SIG-M5 treated with dmso at 0.1 percent for 504 hours (cell line): ENCODE data around the gene PCSK7.

Experiments
- DNase-seq: peaks from one replicate; lab custom pipeline; 2025; ENCODE audit not compliant: unreplicated experiment; lab: John Stamatoyannopoulos, UW

The PCSK7 gene

GRCh38 chr11:117199916-117200812 lies 31.7 kb downstream of the PCSK7 start:
- DNase-seq = no peak

DNA sequence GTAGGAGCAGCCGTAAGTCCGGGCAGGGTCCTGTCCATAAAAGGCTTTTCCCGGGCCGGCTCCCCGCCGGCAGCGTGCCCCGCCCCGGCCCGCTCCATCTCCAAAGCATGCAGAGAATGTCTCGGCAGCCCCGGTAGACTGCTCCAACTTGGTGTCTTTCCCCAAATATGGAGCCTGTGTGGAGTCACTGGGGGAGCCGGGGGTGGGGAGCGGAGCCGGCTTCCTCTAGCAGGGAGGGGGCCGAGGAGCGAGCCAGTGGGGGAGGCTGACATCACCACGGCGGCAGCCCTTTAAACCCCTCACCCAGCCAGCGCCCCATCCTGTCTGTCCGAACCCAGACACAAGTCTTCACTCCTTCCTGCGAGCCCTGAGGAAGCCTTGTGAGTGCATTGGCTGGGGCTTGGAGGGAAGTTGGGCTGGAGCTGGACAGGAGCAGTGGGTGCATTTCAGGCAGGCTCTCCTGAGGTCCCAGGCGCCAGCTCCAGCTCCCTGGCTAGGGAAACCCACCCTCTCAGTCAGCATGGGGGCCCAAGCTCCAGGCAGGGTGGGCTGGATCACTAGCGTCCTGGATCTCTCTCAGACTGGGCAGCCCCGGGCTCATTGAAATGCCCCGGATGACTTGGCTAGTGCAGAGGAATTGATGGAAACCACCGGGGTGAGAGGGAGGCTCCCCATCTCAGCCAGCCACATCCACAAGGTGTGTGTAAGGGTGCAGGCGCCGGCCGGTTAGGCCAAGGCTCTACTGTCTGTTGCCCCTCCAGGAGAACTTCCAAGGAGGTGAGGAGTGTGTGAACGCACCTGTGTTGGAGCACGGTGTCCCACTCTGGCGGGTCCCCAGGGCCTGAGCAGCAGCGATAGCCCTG lies 32.6 kb downstream of the PCSK7 start, which contains the start of gene TAGLN:
TSS of gene TAGLN (plus strand) at position 318 of the 863 bp plus-strand sequence. CDS start 3,644 bp downstream, outside the sequence.
- no peak for DNase-seq

DNA sequence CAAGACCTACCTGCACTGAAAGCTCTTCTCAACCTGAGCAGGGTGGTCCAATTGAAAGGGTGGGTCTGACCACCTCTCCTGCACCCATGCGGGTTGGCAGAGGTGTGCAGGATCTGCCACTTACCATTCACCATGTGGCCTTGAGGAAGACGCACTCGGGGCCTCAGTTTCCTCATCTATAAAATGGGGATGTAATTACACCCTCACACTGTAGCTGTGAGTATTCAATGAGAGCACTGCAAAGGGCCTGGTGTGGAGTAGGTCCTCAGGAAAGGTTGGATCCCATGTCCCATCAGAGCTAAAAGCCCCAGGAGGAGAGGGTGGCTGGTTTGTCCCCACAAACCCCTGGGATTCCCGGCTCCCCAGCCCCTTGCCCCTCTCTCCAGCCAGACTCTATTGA lies 33.3 kb downstream of the PCSK7 start:
- no peak for DNase-seq

- DNase-seq = no peak
Observed at GRCh38 chr11:117197516-117198456, 34.1 kb downstream of the PCSK7 start.

DNA sequence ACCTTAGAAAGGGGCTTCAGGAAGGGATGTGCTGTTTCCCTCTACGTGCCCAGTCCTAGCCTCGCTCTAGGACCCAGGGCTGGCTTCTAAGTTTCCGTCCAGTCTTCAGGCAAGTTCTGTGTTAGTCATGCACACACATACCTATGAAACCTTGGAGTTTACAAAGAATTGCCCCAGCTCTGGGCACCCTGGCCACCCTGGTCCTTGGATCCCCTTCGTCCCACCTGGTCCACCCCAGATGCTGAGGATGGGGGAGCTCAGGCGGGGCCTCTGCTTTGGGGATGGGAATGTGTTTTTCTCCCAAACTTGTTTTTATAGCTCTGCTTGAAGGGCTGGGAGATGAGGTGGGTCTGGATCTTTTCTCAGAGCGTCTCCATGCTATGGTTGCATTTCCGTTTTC lies 34.9 kb downstream of the PCSK7 start:
- DNase-seq = no peak

DNA sequence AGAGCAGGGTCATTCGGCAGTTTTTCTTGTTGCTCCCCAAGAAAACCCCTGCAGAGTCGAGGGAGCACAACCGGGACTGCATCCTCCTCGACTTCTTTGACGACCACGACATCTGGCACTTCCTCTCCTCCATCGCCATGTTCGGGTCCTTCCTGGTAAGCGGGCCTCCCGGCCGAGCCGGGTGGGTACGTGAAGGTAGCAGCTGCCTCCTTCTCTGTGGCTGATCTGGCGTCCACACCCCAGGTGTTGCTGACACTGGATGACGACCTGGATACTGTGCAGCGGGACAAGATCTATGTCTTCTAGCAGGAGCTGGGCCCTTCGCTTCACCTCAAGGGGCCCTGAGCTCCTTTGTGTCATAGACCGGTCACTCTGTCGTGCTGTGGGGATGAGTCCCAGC lies 36.1 kb downstream of the PCSK7 start:
- DNase-seq = no peak

GRCh38 chr11:117195258-117195657 lies 36.6 kb downstream of the PCSK7 start:
- no peak for DNase-seq

DNA sequence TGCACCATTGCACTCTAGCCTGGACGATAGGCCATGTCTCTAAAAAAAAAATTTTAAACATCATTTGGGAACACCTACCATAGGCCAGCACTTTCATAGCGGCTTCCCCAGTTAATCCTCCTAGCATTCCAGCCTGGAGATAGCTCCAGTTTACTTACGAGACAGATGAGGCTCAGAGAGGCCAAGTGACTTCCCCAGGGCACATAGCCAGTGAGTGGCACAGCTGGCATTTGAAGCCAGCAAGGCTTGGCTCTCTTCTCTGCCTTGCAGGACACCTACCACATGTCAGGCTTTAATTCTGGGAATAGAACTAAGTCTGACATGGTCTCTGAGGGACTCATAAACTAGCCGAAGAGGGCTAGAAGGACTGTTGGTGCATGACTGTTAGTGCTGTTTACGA lies 37.6 kb downstream of the PCSK7 start:
- no peak for DNase-seq

DNA sequence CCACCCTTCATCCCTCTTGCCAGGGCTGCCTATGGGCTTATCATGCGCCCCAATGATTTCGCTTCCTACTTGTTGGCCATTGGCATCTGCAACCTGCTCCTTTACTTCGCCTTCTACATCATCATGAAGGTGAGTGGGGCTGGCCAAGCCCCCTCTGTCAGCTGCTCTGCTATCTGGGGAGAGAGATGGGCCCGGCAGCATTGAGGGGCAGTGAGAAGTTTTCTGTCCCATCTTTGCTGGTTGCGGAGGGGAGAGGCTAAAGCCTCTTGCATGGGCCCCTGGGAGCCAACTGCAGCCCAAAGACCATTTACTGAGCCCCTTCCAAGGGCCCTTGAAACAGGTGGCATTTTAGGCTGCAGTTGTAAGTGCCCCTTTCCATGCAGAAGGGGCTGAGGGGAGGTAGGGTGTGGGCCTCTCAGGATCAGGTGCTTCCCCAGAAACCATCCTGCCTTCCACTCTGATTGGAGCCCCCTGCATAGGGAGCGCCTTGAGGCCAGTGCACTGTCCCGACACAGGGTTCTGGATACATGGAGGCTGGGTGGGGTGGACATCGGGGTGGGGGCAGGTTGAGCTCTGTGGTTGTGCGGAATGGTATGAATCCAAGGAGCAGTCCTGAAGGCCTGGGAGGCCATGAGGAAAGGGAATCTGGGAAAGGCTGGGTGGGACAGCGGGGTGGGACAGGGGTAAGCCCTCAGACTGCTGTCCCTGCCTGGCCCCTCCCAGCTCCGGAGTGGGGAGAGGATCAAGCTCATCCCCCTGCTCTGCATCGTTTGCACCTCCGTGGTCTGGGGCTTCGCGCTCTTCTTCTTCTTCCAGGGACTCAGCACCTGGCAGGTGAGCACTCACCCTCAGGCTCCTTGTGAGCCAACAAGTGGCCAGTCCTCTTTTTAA lies 38.5 kb downstream of the PCSK7 start:
- DNase-seq = no peak

GRCh38 chr11:117192401-117192875 lies 39.4 kb downstream of the PCSK7 start:
- no peak for DNase-seq

DNA sequence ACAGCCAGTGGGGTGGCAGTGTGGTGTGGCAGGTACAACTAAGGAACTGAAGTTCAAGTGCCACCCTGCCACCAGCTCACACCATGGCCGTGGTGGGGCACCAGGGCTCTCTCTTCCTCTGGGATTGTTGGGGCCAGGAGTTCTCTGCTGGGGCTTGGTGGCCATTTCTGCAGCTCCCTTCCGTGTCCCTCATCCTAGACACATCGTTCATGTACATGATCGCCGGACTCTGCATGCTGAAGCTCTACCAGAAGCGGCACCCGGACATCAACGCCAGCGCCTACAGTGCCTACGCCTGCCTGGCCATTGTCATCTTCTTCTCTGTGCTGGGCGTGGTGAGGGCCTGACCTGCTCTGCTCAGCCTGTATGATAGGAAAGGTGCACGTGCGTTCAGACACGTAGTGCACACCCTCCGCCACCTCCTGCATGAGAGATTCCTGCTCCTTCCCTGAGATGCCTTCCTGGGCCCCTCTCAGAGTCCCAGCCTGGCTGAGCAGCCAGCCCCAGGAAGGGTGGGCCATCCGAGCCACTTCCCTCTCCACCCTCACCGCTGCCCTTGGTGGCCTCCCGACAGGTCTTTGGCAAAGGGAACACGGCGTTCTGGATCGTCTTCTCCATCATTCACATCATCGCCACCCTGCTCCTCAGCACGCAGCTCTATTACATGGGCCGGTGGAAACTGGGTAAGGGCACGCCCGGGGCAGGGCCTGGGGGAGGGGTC lies 40.0 kb downstream of the PCSK7 start:
- no peak for DNase-seq

GRCh38 chr11:117189941-117190544 lies 41.8 kb downstream of the PCSK7 start:
- DNase-seq = no peak

DNA sequence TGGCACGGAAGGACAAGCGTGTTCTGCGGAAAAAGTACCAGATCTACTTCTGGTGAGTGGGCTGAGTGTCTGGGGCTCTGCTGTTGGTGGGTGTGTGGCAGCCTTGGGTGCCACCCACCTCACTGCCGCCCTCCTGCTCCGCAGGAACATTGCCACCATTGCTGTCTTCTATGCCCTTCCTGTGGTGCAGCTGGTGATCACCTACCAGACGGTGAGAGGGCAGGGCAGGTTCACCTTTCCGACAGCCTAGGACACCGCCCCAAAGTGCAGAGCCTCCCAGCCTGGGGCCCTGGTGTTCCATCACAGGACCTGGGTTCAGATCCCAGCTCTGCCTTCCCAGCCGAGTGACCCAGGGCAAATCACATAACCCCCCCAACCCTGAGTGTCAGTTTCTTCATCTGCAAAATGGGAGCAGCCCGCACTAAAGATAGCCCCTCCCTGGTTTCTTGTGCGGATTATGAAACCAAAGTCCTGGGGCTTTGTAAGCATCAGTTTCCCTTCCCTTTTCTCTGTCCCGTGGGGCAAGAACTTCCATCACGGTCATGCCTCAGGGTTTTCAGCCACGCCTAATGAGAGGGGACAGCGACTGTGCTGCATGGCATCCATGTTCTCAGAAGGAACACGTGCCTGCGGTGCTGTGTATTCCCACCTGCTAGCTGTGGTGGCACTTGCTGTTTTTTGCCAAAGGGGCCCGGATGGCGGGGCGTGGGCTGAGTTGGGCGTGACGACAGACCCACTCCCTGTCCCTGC lies 42.5 kb downstream of the PCSK7 start:
- DNase-seq = peak; percentile 88

DNA sequence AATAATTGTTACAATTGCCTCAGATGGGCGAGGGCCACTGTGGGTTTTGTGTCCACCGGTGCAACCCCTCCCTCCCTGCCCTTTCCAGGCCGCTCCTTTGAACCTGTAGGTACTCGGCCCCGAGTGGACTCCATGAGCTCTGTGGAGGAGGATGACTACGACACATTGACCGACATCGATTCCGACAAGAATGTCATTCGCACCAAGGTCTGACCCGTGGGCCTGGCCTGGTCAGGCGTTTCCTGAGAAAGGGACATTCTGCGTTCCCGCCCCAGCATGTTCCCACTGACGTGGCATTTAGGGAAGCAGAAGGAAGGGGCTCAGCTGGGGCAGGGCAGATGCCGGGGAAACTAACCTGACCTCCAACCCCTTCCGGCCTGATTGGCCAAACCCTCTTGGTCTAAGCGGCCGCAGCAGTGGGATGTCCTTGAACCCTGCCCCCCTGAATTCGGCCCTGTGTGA lies 43.2 kb downstream of the PCSK7 start:
- no peak for DNase-seq

DNA sequence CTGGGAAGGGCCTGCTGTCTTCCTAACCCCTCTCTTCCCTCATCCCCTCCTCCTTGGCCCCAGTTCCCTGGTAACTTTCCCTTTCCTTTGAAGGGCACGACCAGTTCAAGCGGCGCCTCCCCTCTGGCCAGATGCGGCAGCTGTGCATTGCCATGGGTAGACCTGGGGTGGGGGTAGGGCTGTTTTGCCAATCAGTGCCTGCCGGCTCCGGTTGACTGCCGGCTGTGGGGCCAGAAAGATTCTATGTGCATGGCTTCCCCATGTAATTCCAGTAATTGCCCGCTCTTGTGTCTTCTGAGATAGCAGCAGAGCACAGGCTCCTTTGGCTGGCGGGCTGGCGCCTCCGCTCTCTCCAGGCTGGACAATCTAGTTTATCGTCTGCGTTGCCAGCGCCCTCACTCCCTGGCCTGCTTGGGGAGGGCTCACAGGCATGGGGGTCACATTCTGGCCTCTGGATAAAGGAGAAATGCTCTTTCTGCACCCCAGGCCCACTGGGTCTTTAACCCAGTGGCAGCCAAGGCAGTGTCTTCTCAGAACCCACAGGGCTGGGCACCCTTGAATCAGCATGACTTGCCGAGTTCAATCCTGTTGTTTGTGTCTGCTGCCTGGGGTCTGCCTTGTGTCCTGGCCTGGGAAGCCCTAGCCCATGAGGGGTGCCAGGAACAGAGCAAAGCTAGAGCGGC lies 43.9 kb downstream of the PCSK7 start:
- DNase-seq = no peak

DNA sequence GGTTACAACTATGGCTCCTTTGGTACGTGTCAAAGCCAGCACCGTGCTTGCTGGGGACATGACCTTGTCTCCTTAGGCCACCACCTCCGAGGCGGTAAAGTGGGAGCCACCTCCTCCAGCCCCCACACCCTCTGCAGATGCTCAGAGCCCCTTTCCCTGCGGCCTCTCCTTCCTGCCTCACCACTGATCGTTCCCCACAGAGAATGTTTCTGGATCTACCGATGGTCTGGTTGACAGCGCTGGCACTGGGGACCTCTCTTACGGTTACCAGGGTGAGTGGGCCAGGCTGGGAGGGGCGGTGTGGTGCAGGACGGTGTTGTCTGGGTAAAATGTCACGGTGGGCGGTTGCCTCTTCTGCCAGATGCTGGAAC lies 44.5 kb downstream of the PCSK7 start:
- DNase-seq = no peak

DNA sequence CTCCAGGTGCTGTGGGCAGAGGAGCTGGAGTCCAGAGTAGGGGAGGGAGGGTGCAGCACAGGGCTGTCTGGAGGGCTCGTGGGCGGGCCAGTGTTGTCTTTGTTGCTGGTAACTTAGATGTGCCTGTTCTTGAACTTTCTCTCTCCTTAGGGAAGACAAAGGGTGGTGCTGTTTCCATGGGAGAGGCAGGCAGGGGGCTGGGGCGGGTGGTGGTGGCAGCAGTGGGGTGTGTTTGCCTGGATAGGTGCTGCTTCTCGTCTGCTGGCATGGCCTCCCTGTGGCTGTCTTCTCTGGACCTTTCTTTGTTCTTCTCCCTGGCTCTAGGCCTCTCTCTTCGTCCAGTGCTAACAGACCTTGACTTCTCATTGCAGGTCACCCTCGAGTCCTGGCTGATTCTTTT lies 44.9 kb downstream of the PCSK7 start:
- DNase-seq = no peak
